ENCODE results near the gene HEYL. TPM values are rescaled to one million over a fixed set of nuclear protein-coding genes. Genes with fewer than 3 reads are reported as not detected.

HEYL gene
- 50.6 TPM for polyA plus RNA-seq (ENCODE audit: insufficient read length)

DNA sequence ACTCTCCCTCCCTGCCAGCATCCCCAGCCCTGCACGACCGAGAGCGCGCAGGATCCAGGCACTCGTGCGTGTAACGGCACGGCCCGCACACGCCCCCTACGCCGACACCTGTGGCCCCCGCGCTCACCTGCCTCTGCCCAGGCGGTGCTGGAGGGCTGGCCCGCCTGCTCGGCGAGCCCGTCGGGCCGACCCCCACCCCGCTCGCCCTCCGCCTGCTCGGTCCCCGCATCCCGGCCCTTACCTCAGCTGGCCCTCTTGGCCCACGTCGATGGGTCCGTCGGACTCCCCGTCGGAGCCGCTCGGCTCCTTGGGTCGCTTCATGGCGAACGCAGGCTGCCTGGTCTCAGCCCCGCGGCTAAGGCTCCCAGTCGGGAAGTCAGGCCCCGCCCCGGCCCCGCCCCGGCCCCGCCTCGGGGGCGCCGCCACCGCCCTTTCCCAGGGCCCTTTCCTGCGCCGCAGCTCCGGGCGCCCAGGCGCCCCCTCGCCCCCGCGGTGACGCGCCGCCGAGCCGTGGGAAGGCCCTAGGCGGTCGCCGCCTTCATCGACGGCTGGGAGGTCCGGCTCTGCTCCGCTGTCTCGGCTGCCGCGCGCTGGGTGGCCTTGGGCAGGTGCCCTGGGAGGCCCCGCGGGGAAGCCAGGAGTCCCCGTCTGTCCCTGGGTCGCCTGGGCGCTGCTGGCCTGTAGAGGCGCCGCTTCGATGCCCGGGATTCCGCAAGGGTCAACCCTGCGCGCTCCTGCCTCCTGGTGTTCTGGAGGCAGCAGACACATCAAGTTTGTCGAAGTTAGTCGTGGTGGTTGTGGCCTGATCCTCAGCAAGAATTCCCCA is at the start of gene HEYL:
Gene HEYL, minus strand, starts transcription at position 339 of the 826 bp plus-strand sequence. Its CDS starts 18 bp downstream, at position 321.
- no peak for DNase-seq (ENCODE audit: low read depth)

DNA sequence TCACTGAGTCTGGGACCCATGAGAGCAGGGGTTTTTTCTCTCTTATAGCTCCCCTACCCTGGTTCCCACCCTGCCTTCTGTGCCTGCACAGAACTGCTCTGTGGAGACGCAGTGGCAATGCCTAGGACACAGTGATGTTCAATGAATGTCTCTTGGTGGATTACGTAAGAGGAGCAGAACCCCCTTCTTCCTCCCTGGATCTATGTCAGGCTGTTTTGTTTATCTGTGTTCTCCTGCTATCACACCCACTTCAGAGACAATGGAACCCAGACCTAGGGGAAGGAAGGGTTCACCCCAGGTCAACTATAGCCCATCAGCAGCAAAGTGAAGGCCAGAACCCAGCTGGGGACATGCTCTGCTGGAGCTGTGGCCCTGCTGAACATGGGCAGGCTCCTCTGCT is 49.8 kb upstream of the HEYL start:
- DNase-seq (ENCODE audit: low read depth) = no peak

DNA sequence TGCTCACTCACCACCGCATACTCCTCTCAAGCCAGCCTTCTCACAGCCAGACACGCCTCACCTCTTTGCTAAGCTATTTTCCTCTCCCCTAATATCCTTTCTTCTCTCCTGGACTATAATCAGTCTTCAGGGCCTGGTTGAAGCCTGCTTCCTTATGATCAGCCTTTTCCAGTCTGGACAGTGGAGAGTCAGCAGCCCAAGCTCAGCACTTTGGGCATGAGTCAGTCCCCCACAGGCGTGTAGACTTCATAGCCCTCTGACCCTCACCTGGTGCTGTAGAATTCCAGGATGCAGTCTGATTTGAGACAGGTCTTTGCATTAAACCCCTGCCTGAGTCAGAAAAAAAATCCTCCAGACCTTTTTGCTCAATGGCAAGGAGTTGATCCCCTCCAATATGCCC is 49.3 kb upstream of the HEYL start:
- DNase-seq (ENCODE audit: low read depth) = no peak

DNA sequence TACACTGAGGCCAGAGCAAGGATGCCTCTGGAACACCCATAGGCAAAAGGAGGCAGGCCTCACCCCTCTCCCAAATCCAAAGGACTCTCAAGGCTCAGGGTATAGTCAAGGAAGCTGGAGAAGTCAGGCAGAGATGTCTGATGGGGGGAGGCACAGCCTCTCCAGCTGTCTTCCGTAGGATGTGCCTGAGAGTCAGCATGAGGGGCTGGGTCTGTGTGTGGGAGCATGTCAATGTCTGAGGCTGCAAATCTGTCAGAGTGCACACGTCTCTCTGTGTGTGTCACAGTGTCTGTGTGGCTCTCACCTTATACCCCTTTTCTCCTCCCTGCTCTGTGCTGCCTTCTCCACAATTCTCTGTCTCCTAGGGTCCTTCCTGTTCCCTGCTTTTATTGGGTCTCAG is 47.8 kb upstream of the HEYL start:
- no peak for DNase-seq (ENCODE audit: low read depth)

DNA sequence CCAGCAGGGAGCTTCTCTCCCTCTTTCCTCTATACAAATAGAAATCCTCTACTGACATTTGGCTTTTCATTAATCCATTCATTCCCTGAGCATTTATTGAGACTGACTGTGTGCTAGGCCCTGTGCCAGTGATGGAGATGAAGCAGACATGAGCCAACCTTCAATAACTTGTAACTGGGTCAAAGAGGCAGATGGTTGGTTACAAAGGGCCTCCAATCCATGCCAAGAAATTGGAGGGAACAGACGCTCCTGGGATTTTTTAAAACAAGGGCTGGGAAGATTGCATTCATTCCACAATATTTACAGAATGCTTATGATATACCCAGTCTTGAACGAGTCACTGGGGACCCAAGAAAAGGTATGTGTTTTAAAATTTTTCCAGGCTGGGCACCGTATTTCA is 45.6 kb upstream of the HEYL start:
- no peak for DNase-seq (ENCODE audit: low read depth)

DNA sequence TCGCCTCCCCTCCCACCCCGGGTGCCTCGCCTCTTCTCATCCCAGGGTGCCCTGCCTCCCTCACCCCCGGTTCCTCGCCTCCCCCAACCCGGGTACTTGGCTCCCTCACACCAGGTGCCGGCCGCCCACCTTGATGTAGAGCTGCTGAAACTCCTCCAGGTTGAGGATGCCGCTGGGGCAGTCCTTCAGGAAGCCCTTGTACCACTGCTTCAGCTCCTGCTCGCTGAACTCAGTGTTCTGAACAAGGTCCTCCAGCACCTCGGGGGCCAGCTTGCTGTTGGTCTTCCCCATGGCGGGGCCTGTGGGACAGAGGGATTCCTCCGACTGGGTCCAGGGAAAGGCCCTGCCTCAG is 44.8 kb upstream of the HEYL start:
- no peak for DNase-seq (ENCODE audit: low read depth)

DNA sequence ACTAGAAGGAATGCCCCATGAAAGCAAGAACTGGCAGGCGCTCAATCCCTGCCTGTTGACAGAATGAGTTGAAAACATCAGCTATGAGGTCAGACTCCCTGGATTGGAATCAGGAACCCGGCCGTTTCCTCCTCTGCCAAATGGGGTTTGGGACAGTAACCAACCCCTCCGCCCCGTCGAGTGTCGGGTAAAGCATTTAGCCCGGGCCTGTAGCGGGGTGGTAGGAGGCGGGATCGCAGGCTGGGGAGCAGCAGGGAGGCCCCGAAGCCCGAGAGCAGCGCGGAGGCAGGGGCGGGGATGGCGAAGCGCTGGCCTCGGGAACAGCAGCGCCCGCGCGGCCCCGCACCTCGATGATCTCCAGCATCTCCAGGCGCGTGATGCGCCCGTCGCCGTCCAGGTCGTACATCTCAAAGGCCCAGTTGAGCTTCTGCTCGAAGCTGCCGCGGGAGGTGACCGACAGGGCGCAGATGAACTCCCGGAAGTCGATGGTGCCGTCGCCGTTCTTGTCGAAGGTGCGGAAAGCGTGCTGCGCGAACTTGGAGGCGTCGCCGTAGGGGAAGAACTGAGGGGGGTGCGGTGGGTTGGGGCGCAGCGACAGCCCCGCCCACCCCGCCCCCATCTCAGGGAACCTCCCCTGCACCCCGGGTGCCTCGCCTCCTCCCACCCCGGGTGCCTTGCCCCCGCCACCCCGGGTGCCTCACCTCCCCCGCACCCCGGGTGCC is 44.3 kb upstream of the HEYL start:
- DNase-seq (ENCODE audit: low read depth) = no peak

DNA sequence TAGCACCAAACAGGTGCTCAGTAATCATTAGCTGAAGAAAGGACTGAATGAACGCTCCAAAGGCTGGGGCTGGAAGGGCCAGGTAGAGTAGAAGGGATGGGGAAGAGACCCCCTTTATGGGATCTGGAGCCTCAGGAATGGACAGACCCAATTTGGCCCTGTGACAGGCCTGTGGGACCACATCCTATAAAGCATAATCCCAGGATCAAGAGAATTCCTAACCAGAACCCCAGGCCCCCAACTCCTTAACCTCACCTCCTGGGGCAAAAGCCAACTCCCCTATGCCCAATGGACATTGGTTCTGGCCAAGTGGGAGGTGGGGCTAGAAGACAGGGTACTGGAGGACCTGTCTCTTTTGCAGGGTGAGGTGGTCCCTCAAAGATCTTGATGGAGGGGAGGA is 42.6 kb upstream of the HEYL start:
- DNase-seq (ENCODE audit: low read depth) = no peak

DNA sequence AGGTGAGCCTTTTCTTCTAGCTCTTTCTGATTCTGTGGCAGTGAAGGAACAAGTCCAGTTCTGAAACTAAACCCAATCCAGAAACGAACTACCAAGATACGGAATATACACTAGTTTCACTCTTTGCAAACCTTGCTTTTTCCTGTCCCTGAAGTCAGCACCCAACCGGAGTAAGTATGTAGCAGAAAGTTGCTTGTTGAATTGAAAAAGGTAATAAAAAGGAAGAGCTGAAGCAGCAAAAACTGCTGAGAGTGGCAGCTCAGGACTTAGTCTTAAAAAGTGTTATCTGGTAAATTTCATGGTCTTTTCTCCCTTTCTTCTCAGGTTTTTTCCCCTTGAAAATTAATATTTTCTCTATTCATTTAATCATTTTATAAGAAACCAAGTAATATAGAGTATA is 41.9 kb upstream of the HEYL start:
- DNase-seq (ENCODE audit: low read depth) = no peak

DNA sequence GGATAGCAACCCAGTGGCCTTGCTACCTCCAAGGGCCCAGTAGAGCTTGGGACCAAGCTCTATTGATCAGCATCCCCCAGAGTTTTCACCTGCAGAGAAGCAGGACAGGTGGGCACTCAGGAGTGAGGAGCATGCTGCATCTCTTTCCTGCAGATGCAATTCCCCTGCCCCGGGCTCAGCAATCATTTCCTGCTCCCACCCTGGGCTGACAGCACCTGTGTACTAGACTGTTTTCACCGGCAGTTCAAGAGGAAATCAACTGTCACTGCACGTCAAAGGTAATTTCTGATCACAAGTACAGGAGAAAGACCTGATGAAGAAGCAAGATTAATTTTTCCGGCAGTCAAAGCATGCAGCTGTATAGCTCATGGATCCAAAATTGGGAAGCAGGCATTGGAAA is 41.3 kb upstream of the HEYL start:
- no peak for DNase-seq (ENCODE audit: low read depth)

DNA sequence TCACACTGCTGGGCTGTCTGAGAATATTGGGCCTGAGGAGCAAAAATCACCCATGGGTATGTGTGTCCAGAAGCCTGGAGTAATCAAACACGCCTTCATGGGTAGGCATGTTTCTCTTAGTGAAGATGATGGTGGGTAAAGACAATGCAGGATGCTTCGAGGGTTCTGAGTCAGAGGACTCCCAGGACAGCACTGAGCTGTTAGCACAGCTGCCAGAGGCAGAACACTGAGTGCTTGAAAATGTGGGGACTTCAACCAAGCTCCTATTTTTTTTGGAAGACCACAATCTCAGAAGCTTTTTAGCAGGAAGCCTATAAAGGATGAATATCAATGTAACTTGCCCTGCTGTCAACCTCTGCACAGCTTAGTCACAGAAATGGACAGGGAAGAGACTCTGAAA is 40.4 kb upstream of the HEYL start:
- DNase-seq (ENCODE audit: low read depth) = no peak

DNA sequence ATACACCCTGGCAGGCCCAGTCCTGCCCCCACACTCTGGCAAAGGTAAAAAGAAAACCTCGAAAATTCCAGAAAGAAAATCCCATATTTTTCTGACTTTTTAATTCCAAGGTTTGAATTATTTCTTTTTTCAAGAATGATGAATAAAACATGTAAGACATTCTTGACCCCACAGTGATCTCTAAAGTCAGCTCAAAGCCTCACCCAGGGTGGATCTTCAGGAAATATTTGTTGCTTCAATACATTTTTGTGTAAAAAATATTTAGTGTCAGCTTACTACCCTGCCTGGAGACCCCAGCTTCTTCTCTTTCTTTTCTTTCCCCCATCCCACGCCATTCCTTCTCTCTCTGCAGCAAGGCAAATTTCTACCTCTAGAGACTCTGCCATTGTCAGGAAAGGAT is 39.4 kb upstream of the HEYL start:
- no peak for DNase-seq (ENCODE audit: low read depth)

DNA sequence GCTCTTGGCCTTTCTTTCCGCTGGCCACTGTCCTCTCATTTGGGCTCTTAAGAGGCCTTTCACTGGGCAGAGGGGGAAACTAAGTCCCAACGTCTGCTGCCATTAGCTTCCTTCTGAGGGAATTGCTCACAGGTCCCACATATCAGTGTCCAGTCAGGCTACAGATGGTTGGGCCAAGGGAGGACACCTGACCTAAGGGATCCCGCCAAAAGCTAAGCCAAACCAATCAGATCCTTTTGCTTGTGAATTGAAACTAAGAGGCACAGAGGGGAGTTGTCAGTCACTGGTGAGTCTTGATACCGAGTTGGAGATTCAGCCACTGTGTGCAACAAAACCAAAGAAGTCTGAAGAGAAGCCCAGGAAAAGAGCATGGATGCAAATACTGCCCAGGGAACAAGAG is 38.2 kb upstream of the HEYL start:
- no peak for DNase-seq (ENCODE audit: low read depth)

DNA sequence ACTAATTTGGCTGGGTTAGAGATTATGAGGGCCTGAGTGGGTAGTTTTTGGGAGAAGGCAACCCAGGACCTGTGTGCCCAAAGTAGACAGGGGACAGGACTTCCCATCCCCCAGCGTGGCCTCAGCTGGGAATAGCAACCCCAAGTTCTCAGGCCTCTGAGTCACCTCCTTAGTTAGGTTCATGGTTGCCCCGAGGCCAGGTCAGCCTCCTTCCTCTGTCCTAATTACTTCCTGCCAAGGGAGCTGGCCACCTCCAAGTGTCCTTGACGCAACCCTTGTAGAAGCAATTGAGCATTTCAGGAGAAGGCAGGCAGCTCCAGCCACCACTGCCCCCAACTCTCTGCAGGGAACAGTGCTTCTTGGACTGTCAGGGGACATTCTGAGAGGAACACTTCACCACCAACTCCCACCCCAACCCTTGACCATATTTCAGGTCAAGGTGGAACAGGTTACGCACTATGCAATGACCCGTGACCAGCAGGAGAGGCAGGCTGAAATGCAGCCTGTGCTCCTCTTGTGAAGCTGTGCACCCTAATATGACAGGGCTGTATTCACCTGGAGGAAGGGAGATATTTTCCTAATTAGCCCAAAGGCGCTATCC is 37.6 kb upstream of the HEYL start:
- no peak for DNase-seq (ENCODE audit: low read depth)

DNA sequence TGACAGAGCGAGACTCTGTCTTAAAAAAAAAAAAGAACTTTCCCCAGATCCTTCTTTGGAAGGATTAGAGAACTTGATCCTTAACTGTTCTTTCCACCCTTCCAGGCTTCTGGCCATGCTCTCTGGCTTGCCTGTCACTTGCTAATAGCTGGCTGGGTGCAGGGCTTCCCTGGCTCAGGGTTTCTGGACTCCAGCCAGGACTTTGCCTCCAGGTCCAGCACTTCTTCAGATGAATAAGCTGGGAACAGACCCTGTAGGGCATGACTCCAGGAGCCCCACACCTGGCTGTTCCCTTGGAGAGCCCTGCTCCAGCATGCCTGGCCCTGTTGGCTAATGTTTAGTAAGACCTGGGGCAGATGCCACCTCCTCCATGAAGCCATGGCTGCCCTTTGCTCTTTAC is 35.8 kb upstream of the HEYL start:
- no peak for DNase-seq (ENCODE audit: low read depth)

DNA sequence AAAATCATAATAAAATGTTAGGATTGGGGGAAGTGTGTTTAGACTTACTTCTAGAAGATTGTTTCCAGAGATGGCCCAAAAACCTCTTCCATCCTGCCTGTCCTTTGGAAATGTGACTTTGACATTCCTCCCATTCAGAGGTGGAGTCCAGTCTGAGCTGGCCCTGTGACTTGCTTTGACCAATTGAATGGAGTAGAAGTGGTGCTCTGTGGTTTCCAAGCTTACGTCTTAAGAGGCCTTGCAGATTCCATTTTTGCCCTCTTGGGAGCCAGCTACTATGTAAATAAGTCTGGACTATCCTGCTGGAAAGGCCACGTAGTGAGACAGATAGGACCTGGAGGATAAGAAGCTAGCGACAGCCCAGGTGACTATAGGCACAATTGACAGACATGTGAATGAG is 33.8 kb upstream of the HEYL start:
- no peak for DNase-seq (ENCODE audit: low read depth)

DNA sequence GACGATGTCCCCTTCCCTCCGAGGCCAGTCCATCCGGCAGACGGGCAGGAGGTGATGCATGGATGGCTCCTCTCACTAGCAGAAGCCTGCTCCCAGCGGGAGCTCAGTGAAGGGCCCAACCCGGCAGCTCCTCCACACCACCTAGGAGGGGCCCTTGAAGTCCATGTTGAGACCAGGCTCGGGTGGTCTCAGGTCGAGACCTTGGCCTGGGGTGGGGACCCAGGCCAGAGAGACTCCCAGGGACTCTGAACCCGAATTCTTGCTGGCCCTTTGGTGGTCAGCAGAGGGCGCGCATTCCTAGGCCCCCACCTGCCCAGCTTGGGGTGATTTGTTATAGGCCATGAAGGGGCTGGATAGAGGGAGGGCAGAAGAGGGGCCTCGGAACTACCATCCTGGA is 33.1 kb upstream of the HEYL start:
- no peak for DNase-seq (ENCODE audit: low read depth)

DNA sequence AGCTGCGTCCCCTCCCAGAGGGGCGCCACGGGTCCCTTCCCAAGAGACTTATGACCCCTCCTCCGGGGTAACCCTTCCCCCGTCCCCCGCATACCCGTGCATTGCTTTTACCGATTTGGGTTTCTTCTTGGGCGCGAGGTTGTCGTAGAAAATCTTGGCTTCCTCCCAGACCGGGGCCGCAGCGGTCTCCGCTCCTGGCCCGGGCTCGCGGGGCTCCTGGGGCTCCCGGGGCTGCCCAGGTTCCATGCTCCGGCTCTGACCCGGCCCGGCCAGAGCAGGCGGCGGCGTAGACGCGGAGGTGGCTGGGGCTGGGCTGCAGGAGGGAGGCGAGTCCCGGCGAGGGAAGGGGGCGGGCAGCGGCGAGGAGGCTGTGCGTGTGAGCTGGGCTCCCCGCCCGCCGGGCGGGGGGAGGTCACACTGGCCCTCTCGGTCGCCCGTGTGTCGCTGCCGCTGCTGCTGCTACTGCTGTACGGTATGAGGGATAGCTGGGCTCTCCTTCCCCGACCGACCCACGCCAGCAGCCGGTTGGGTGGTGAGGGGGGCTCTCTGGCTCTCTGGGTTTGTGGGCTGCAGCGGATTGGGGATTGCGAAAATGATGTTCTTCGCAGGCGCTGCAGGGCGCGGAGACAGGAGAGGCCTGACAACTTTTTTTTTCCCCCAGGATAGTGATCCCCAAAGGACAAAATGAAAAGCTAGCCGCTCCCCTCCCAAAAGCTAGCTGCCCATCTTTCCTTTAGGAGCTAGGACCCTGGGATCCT is 32.5 kb upstream of the HEYL start, which contains the start of gene NT5C1A:
Gene NT5C1A, minus strand, starts transcription at position 315 of the 758 bp plus-strand sequence. Its CDS starts 69 bp downstream, at position 246.
- DNase-seq (ENCODE audit: low read depth) = no peak

DNA sequence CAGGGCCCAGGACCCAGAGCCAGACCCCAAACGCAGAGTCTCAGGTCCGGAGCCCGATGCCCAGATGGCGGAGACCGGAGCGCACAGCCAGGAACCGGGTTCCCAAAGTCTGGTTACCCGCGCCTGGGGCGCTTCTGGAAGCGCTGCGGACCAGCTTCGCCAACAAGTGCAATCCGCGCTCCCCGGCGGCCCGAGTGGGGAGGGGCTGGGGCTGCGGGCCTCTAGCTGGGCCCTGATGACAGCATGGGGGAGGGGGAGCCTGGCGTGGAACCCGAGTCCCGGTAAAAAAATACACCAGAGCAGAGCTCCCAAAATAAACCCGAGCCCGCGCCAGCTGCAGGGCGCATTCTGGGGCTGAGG is 32.0 kb upstream of the HEYL start:
- no peak for DNase-seq (ENCODE audit: low read depth)

DNA sequence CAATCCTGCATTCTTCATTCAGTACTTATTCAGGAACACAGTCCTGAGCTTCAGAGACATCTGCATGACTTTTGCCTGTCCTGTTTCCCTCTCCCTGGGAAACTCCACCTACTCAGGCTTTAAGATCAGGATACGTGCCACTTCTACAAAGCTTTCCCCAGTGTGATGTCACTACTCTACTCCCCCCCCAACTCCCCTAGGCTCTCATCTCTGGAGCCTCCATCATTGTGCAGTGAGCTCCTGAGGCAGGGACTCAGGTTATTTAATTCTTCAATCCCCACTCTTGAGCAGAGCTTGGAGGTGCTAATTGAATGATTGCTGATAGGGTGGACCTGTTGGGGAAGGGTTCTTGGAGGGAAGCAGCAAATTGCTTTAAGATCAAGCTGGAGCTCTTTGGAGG is 31.2 kb upstream of the HEYL start:
- DNase-seq (ENCODE audit: low read depth) = no peak

DNA sequence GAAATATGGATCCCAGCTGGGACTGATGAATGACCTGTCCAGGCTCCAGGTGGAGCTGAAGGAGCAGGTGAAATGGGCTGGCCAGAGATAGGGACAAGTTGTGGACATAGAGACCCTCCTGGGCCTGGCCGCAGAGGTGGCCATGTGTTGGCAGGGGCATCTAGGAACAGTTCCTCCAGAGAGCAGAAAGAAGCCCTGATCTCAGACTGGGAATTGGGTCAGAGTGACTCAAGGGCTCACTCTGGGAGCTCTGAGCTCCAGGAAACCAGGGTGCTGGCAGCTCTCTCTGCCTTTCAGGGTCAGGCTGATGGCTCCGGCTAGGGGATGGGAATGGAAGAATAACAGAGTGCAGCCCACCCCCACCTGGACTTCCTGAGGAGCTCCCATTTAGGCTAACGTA is 29.5 kb upstream of the HEYL start:
- DNase-seq (ENCODE audit: low read depth) = no peak

DNA sequence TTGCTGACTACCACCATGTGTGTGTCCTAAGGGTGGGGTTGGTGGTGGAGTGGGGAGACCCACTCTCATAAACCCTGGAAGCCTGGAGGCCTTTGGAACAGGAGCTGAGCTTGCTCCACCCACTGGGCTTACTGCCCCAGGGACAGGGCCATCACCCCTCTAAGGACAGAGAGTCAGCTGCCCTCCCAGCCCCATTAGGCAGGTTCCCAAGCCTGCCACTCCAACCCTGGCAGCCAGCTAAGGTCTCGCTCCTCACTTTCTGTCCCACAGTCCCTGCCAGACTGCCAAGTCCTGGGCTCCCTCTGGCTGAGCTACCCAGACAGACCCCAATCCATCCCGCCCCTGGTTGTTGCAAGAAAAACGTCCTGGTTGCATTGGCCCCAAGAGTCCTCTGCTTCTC is 28.7 kb upstream of the HEYL start:
- DNase-seq (ENCODE audit: low read depth) = no peak

Measured in forelimb muscle (tissue), 1 donor.